ENCODE measurements around the gene CYP2D6.

- no peak for TF ChIP-seq POLR2A (IDR thresholded peaks at IDR 0.05)
- TF ChIP-seq CTCF (IDR thresholded peaks at IDR 0.05), result no peak
Measured at GRCh38 chr22:42170946-42171345, 40.3 kb upstream of the CYP2D6 start.
